Transverse colon (tissue), 4 donors: ENCODE results near the gene DMD. TPM values are rescaled to one million over a fixed set of nuclear protein-coding genes. Genes with fewer than 3 reads are reported as not detected.
"Not testable (repeated sequence)": the region's sequence is repeated elsewhere in the genome, so short reads cannot be mapped to it uniquely, and the experiment has no call there.

Experiments
- DNase-seq: peaks from one replicate; pipeline ENCODE4 v3.0.0-alpha.2; 2019
- H3K27ac ChIP-seq, 4 donors: fragments of 200-600 bp; sonication (generic); 2 replicates each; pipeline ENCODE4 v1.5.1; 2016 to 2018; ENCODE audit warnings: inconsistent platforms in 4 of 4
- H3K27me3 ChIP-seq: fragments of 200-600 bp; sonication (generic); 2 replicates; pipeline ENCODE4 v1.5.1; 2017; ENCODE audit warnings: inconsistent platforms
- H3K36me3 ChIP-seq, 4 donors: fragments of 200-600 bp; sonication (generic); 2 replicates each; pipeline ENCODE4 v1.5.1; 2017 to 2019; ENCODE audit warnings: inconsistent platforms in 4 of 4
- H3K4me1 ChIP-seq, 4 donors: fragments of 200-600 bp; sonication (generic); 2 replicates each; pipeline ENCODE4 v1.5.1; 2017 to 2020; ENCODE audit warnings: inconsistent platforms in 4 of 4
- H3K4me3 ChIP-seq, 4 donors: fragments of 200-600 bp; sonication (generic); 1 replicate in 1 of 4; 2 replicates in 3 of 4; pipeline versions ENCODE4 v1.5.1 to v1.6.1; 2017 to 2019; ENCODE audit warnings: inconsistent platforms in 4 of 4
- H3K9me3 ChIP-seq, 2 donors: fragments of 200-600 bp; sonication (generic); 2 replicates each; pipeline ENCODE4 v1.5.1; 2017 to 2019; ENCODE audit warnings: inconsistent platforms in 2 of 2
- EP300 ChIP-seq: sonication (generic); formaldehyde crosslinking; IDR thresholded peaks from one replicate; pipeline ENCODE4 v1.6.1; 2017; ENCODE audit warnings: antibody characterized with exemption, low read depth
- POLR2A ChIP-seq: fragments of 450-650 bp; IDR thresholded peaks from one replicate; pipeline ENCODE4 v1.6.1; 2016; ENCODE audit warnings: antibody characterized with exemption, mild to moderate bottlenecking, moderate library complexity
- POLR2AphosphoS5 ChIP-seq, 3 donors: sonication (generic); formaldehyde crosslinking; IDR thresholded peaks; one replicate each; pipeline ENCODE4 v1.6.1; 2016; ENCODE audit warnings: antibody characterized with exemption in 3 of 3
- WGBS, 2 donors: methylation state at CpG; one replicate each; pipeline ENCODE4 v1.1.5; 2018; ENCODE audit warnings: low coverage in 1 of 2; 5-methylcytosine and 5-hydroxymethylcytosine counted together
- in situ Hi-C, 4 donors: fragments of 200-750 bp; cut with MboI; loops; one replicate each; pipeline versions ENCODE4 v1.15.0 to v1.15.1; 2017; ENCODE audit warnings: low sequenced_read_pairs in 3 of 4, low pct_ligation_motif_present in 1 of 4, low pct_unique_long_range_greater_than_20kb in 1 of 4
- intact Hi-C: fragments of 100-400 bp; cut with DNase I; formaldehyde crosslinking; loops from one replicate; pipeline ENCODE4 v1.15.1; 2023; ENCODE audit warnings: low total_unique reads
- total RNA-seq, 4 donors: library from RNA; depleted of rRNA; stranded (reverse); fragments of >200 nt; gene quantifications; one replicate each; pipeline ENCODE4 v1.1.0, GENCODE V29; 2016
- TF ChIP-seq, protein P1 (sequence below), 5 experiments: fragments of 200-600 bp in 3 of 5; fragments of 450-650 bp in 2 of 5; sonication (generic) in 3 of 5; IDR thresholded peaks; 1 replicate in 2 of 5; 2 replicates in 3 of 5; pipeline ENCODE4 v1.5.1; 2016 to 2017; ENCODE audit warnings: antibody characterized with exemption in 5 of 5, inconsistent platforms in 3 of 5, mild to moderate bottlenecking in 2 of 5, moderate library complexity in 1 of 5

DMD gene
- total RNA-seq, 4 donors from 2014 or later, result 20.9 to 44.6 (median 32.5) TPM

DNA sequence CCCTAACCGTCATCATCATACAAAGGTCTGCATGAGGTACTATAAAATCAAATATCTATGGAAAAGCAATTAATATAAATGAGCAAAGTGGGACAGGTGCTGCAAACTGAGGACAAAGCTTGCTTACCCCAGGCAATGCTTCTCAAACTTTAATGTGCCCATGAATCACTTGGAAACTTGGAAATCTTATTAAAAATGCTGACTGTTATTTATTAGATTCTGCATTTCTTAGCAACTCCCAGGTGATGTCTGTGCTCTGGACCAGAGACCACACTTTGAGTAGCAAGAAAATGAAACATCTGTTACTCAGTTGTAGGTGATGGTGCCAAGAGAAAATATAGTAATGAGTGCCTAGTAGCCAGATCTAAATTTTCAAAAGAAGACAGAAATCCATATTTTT, 1249.1 kb downstream of the DMD start:
- TF ChIP-seq POLR2A (no peak), POLR2AphosphoS5 (IDR thresholded peaks at IDR 0.05) (no peak), EP300 (no peak)
- TF ChIP-seq, protein P1, sequence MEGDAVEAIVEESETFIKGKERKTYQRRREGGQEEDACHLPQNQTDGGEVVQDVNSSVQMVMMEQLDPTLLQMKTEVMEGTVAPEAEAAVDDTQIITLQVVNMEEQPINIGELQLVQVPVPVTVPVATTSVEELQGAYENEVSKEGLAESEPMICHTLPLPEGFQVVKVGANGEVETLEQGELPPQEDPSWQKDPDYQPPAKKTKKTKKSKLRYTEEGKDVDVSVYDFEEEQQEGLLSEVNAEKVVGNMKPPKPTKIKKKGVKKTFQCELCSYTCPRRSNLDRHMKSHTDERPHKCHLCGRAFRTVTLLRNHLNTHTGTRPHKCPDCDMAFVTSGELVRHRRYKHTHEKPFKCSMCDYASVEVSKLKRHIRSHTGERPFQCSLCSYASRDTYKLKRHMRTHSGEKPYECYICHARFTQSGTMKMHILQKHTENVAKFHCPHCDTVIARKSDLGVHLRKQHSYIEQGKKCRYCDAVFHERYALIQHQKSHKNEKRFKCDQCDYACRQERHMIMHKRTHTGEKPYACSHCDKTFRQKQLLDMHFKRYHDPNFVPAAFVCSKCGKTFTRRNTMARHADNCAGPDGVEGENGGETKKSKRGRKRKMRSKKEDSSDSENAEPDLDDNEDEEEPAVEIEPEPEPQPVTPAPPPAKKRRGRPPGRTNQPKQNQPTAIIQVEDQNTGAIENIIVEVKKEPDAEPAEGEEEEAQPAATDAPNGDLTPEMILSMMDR (IDR thresholded peaks at IDR 0.05), result no peak
- intact Hi-C loops, result no loop called here
- Histone ChIP-seq H3K36me3 (no peaks in the 10 kb centered on the region), H3K4me3 (no peak overlapping the region), H3K9me3 (no peaks in the 10 kb centered on the region), H3K27ac (no peak overlapping the region), H3K27me3 (no peaks in the 10 kb centered on the region), H3K4me1 (no peaks in the 10 kb centered on the region)
- 58 to 83% methylated on average over 1 of the region's 1 CpG for WGBS, 2 donors
- no peak for DNase-seq
- in situ Hi-C loops, result no loop called here

DNA sequence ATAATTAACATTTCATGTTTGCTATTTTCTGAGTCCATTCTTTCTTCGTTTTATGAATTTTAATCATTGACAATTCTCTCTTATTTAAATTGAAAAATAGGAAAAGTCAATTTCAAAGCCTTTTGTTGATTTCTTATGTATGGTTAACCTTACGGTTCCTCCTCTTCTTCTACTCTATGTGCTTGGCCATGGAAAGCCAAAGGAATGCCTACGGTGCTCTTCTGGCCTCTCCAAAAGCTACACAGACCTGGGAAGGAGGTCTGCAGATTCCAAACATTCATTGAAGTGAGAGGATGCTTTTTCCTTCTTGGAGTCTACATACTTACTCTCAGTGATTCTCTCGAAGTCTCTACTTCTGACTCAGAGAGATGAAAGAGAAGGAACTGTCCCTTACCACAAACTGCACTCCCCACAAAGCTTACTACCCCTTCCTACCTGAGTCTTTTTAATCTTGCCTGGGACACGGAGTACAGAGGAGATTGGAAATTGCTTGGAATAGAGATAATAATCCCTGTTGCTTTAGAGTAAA, 1276.4 kb downstream of the DMD start:
- Histone ChIP-seq H3K9me3 (no peaks in the 10 kb centered on the region), H3K36me3 (no peaks in the 10 kb centered on the region), H3K4me1 (no peaks in the 10 kb centered on the region), H3K27ac (no peak overlapping the region), H3K27me3 (no peaks in the 10 kb centered on the region), H3K4me3 (no peak overlapping the region)
- DNase-seq, result no peak
- WGBS, 2 donors, result 64 to 73% methylated on average over 2 to 5 of the region's 5 CpGs
- TF ChIP-seq EP300 (no peak), POLR2AphosphoS5 (IDR thresholded peaks at IDR 0.05) (no peak), POLR2A (no peak)
- TF ChIP-seq, protein P1 (IDR thresholded peaks at IDR 0.05), result no peak
- intact Hi-C loops, result no loop called here
- in situ Hi-C loops, result no loop called here

DNA sequence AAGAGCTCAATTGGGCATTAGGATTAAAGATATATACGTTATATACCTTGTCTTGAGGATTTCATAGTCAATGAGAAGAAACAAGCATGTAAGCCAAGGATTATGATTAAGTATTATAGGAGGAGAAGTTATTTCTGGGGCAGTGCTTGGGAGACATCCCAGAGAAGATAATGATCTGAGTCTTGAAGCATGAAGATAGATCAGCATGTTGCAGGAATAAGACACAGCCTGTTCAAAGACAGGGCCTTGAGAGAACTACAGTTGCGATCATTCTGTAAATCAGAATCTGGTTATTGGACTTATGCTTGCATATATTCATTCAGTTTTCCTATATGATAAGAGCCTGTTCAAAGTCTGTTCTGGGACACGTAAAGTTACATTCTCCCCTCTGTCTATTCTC, 1277.3 kb downstream of the DMD start:
- no peaks in the 10 kb centered on the region for H3K4me1 ChIP-seq
- no peaks in the 10 kb centered on the region for H3K9me3 ChIP-seq
- no peak overlapping the region for H3K4me3 ChIP-seq
- H3K27me3 ChIP-seq, result no peaks in the 10 kb centered on the region
- no peak overlapping the region for H3K27ac ChIP-seq
- WGBS, 2 donors, result 77 to 90% methylated on average over 3 of the region's 3 CpGs
- in situ Hi-C loops, result no loop called here
- no peak for DNase-seq
- no peaks in the 10 kb centered on the region for H3K36me3 ChIP-seq
- TF ChIP-seq POLR2A (no peak), POLR2AphosphoS5 (IDR thresholded peaks at IDR 0.05) (no peak), EP300 (no peak)
- TF ChIP-seq, protein P1 (IDR thresholded peaks at IDR 0.05), result no peak
- intact Hi-C loops, result no loop called here

DNA sequence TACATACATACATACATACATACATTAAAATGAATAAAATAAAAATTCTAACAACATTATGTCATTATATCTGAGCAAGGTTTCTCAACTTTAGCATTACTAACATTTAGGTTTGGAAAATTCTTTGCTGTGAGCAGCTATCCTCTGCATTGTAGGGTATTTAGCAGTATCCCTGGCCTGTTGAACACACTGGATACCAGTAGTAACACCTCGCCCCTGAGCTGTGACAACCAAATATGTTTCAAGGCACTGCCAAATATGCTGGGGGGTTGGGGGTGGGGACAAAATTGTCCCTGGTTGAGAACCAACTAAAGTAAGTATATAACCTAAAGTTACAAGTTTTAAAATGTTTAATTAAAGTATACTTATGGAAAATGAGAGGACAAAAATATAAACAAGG, 1278.6 kb downstream of the DMD start:
- H3K4me3 ChIP-seq, result no peak overlapping the region
- intact Hi-C loops, result no loop called here
- H3K27ac ChIP-seq, result no peak overlapping the region
- TF ChIP-seq EP300, result no peak
- no peak for TF ChIP-seq POLR2AphosphoS5 (IDR thresholded peaks at IDR 0.05)
- TF ChIP-seq POLR2A, result no peak
- TF ChIP-seq, protein P1 (IDR thresholded peaks at IDR 0.05), result no peak
- H3K36me3 ChIP-seq, result no peaks in the 10 kb centered on the region
- H3K4me1 ChIP-seq, result no peaks in the 10 kb centered on the region
- in situ Hi-C loops, result no loop called here
- 64% methylated on average over 1 of the region's 1 CpG; no CpG with 5 or more reads in 1 of the 2 donors for WGBS, 2 donors
- no peaks in the 10 kb centered on the region for H3K27me3 ChIP-seq
- DNase-seq, result no peak
- H3K9me3 ChIP-seq, result no peaks in the 10 kb centered on the region

DNA sequence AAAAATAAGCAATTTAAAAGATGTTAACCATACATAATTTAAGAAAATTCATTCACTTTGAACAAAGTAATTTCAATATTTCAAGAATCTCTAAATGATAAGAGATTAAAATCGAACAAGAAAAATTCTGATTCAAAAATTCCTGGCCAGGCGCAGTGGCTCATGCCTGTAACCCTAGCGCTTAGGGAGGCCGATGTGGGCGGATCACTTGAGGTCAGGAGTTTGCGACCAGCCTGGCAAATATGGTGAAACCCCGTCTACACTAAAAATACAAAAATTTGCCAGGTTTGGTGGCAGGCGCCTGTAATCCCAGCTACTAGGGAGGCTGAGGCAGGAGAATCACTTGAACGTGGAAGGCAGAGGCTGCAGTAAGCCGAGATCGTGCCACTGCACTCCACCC, 1279.0 kb downstream of the DMD start:
- intact Hi-C loops, H3K4me1 ChIP-seq, H3K9me3 ChIP-seq, H3K4me3 ChIP-seq, H3K27ac ChIP-seq, H3K27me3 ChIP-seq, H3K36me3 ChIP-seq, DNase-seq, in situ Hi-C loops: not testable (repeated sequence)
- 90% methylated on average over 11 of the region's 11 CpGs; no CpG with 5 or more reads in 1 of the 2 donors for WGBS, 2 donors
